GM12878 (cell line): ENCODE results near the gene ARPC1A.

ENCODE experiments used
- BCLAF1 ChIP-seq: fragments of 450-650 bp; IDR thresholded peaks from 2 replicates; pipeline ENCODE4 v1.6.1; 2017; ENCODE audit warnings: antibody characterized with exemption, mild to moderate bottlenecking, moderate library complexity
- ESRRA ChIP-seq: IDR thresholded peaks from 2 replicates; pipeline ENCODE4 v1.6.1; 2012; ENCODE audit warnings: mild to moderate bottlenecking, low read length, improper control_type of control experiment
- EZH2 ChIP-seq: IDR thresholded peaks from 2 replicates; pipeline ENCODE4 v1.6.1; 2012; ENCODE audit warnings: low read depth, mild to moderate bottlenecking, control low read depth, inconsistent platforms, low read length, borderline replicate concordance; ENCODE audit not compliant: control insufficient read depth
- POLR2AphosphoS5 ChIP-seq: IDR thresholded peaks from 2 replicates; pipeline ENCODE4 v1.6.1; 2011; ENCODE audit warnings: mild to moderate bottlenecking, low read length, inconsistent platforms

GRCh38 chr7:99375070-99375807 is 49.5 kb downstream of the ARPC1A start:
- TF ChIP-seq POLR2AphosphoS5 (peak; percentile 60), BCLAF1 (no peak), EZH2 (no peak), ESRRA (no peak)
